Liver (tissue), 3 donors: ENCODE data around the gene CLIC6.

Experiments used
- CTCF ChIP-seq: fragments of 150-350 bp; IDR thresholded peaks from 2 replicates; pipeline ENCODE4 v1.5.1; 2017; ENCODE audit warnings: improper control_type of control experiment, low read depth, low read length; ENCODE audit not compliant: missing input control
- EGR1 ChIP-seq, 2 donors: IDR thresholded peaks; 2 replicates each; pipeline ENCODE4 v1.6.1; 2016 to 2018; ENCODE audit warnings: antibody characterized with exemption in 2 of 2, low read depth in 2 of 2
- JUND ChIP-seq, 2 donors: IDR thresholded peaks; 2 replicates each; pipeline ENCODE4 v1.6.1; 2016; ENCODE audit warnings: antibody characterized with exemption in 2 of 2
- MAX ChIP-seq: IDR thresholded peaks from 2 replicates; pipeline ENCODE4 v1.6.1; 2016; ENCODE audit warnings: antibody characterized with exemption
- NR2F2 ChIP-seq: IDR thresholded peaks from 2 replicates; pipeline ENCODE4 v1.6.1; 2016; ENCODE audit warnings: antibody characterized with exemption
- TAF1 ChIP-seq: conservative IDR thresholded peaks from 2 replicates; pipeline ENCODE4 v1.6.1; 2016; ENCODE audit warnings: antibody characterized with exemption, mild to moderate bottlenecking
- YY1 ChIP-seq: IDR thresholded peaks from 2 replicates; pipeline ENCODE4 v1.6.1; 2016; ENCODE audit warnings: antibody characterized with exemption, mild to moderate bottlenecking
- donor health status: healthy.
- donor health status: healthy.

DNA sequence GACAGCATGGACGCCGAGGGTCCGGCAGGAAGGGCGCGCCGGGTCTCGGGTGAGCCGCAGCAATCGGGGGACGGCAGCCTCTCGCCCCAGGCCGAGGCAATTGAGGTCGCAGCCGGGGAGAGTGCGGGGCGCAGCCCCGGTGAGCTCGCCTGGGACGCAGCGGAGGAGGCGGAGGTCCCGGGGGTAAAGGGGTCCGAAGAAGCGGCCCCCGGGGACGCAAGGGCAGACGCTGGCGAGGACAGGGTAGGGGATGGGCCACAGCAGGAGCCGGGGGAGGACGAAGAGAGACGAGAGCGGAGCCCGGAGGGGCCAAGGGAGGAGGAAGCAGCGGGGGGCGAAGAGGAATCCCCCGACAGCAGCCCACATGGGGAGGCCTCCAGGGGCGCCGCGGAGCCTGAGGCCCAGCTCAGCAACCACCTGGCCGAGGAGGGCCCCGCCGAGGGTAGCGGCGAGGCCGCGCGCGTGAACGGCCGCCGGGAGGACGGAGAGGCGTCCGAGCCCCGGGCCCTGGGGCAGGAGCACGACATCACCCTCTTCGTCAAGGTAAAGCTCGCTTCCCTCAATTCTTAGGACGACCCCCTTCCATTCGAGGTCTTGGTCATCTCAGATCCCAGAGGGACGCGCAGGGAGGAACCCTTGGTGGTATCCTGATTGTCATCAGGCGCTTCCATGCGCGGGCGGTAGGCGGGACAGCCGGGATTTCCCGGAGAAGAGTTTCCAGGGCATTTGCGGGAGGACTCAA, 1.6 kb downstream of the CLIC6 start:
- TF ChIP-seq CTCF: no peak
- no peak for TF ChIP-seq NR2F2
- TF ChIP-seq TAF1: no peak
- no peak for TF ChIP-seq MAX
- no peak for TF ChIP-seq YY1
- TF ChIP-seq JUND (IDR thresholded peaks at IDR 0.05): no peak
- TF ChIP-seq EGR1 (IDR thresholded peaks at IDR 0.05; ENCODE audit: low read depth in 2 of 2): no peak
